HG02678 (cell line): ENCODE data around the gene GFI1B.
"Not testable (repeated sequence)": the region's sequence is repeated elsewhere in the genome, so short reads cannot be mapped to it uniquely, and the experiment has no call there.

ENCODE experiments used
- ATAC-seq: cut with Tn5 transposase; IDR thresholded peaks from one replicate; pipeline ENCODE4 v1.9.1; 2021; ENCODE audit warnings: mild to moderate bottlenecking, moderate library complexity; ENCODE audit not compliant: unreplicated experiment

GFI1B gene

DNA sequence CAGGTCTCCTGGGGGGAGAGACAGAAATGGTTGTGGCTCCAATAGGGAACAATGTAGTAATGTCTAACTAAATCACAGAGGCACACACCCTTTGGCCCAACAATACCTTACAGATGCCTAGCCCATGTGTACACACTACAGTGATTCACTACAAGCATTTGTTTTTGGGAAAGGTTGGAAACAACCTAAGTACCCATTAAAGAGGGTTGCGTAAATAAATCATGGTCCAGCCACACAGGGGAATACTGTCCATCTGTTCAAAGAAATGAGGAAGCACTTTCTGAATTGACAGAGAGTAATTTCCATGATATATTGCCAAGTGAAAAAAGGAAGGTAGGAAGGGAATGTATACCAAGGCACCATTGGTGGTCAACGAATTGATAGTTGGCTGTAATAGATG, 30.3 kb downstream of the GFI1B start:
- no peak for ATAC-seq

GRCh38 chr9:133009906-133010582, 31.6 kb downstream of the GFI1B start:
- ATAC-seq = no peak

- no peak for ATAC-seq
These were observed 36.2 kb downstream of the GFI1B start for GRCh38 chr9:133014696-133015095.

- ATAC-seq = no peak
These were observed 44.8 kb downstream of the GFI1B start for GRCh38 chr9:133023117-133023890.

DNA sequence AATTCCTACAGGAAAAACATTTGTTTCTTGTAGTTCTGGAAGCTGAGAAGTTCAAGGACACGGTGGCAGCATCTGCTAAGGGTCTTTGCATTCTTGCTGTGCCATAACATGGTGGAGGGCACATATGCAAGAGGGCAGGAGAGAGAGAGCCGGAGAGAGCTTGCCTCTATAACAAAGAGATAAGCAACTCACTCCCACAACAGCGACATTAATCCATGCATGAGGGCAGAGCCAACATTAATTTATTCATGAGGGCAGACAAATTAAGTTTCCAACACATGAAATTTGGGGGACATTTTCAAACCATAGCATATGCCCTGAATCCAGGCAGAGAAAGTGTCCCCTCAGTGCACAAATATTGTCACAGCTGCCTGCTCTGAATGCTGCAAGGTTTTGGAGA, 47.9 kb downstream of the GFI1B start:
- no peak for ATAC-seq

GRCh38 chr9:133027134-133027533, 48.6 kb downstream of the GFI1B start:
- ATAC-seq = no peak

DNA sequence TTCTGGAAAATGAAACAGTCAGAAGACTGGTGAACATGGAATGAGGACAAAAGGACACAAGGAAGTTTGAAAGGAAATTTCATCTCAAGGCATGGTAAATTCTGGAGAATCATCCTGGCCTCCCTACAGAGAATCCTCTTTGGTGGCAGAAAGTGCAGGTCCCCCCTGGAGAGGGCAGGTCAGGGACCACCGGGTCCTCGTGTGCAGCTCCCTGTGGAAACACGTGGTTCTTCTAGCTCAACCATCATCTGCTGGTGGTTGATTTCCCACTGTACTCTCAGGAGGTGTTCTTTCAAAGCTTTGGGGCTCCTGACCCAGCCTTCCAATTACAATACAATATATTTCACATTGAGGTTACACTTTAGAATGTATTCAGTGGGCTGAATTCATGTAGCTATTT, 49.7 kb downstream of the GFI1B start:
- ATAC-seq = no peak

- ATAC-seq = no peak
These were observed 51.5 kb downstream of the GFI1B start for GRCh38 chr9:133029994-133030316.

DNA sequence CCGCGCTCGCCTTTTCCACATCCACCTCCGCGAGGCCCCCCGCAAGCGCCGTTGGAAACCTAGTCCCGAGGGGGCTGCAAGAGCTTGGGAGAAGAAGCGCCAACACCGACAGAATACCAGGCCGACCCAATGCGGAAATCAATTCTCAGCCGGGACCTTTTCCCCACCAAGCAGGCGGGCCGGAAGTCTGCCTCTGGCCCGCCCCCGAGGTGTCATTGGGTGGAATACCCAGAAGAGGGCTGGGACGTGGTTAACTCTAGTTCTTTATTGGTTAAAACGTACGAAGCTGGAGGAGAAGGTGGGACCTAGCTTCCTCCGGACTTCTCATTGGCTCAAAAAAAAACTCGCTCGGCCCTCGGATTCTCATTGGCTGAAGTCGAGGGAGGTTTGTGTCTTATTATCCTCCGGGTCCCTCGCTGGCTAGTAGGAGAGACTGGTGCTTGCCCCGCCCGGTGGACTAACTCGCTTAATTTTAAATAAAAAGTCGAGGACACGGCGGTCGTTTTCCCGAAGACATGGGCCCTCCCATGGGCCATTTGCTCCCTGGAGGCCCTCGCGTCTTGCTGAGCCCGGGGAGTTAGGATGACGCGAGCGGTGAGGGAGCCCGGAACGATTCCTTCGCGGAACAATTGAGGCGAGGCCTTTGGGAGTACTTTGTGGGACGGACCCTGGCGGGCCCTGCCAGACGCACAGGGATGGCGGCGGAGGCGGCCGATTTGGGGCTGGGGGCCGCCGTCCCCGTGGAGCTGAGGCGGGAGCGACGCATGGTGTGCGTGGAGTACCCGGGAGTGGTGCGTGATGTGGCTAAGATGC, 52.0 kb downstream of the GFI1B start, which contains the start of gene GTF3C5:
TSS of gene GTF3C5 (plus strand) at position 681 of the 813 bp plus-strand sequence. CDS start at position 696, 15 bp downstream.
- peak; percentile 96 for ATAC-seq

GRCh38 chr9:133031130-133031422, 52.6 kb downstream of the GFI1B start:
- no peak for ATAC-seq

- ATAC-seq = no peak
These were observed 53.0 kb downstream of the GFI1B start for GRCh38 chr9:133031496-133031911.

- ATAC-seq = no peak
These were observed 53.7 kb downstream of the GFI1B start for GRCh38 chr9:133032171-133032570.

GRCh38 chr9:133035669-133036068, 57.2 kb downstream of the GFI1B start:
- ATAC-seq = no peak

GRCh38 chr9:133037775-133038515, 59.5 kb downstream of the GFI1B start:
- ATAC-seq = no peak

DNA sequence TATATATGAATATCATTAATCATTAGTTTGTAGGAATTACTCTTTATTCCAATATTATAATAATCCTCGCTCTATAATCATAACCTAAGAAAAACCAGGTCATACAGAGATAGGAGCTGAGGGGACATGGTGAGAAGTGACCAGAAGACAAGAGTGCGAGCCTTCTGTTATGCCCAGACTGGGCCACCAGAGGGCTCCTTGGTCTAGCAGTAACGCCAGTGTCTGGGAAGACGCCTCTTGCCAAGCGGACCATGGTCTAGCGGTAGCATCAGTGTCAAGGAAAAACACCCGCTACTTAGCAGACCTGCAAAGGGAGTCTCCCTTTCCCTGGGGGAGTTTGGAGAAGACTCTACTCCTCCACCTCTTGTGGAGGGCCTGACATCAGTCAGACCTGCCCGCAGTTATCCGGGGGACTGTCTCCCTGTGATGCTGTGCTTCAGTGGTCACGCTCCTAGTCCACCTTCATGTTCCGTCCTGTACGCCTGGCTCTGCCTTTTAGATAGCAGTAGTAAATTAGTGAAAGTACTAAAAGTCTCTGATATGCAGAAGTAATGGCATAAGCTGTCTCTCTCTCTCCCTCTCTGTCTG, 62.5 kb downstream of the GFI1B start:
- not testable (repeated sequence) for ATAC-seq
